Subcutaneous abdominal adipose tissue (tissue), 5 donors: ENCODE data around the gene GABRA5.

Source experiments
- H3K27ac ChIP-seq: one replicate; pipeline ENCODE4 v1.7.0; 2013; ENCODE audit warnings: low read depth, mild to moderate bottlenecking, inconsistent platforms, low read length, moderate library complexity
- H3K27me3 ChIP-seq, 5 donors: one replicate each; pipeline ENCODE4 v1.7.0; 2013; ENCODE audit warnings: low read length in 5 of 5, inconsistent platforms in 1 of 5; ENCODE audit not compliant: control insufficient read depth in 5 of 5, insufficient read depth in 4 of 5
- H3K36me3 ChIP-seq, 5 donors: one replicate each; pipeline ENCODE4 v1.7.0; 2013; ENCODE audit warnings: low read length in 5 of 5; ENCODE audit not compliant: control insufficient read depth in 5 of 5, insufficient read depth in 5 of 5
- H3K4me1 ChIP-seq, 5 donors: one replicate each; pipeline ENCODE4 v1.7.0; 2013; ENCODE audit warnings: low read length in 5 of 5, mild to moderate bottlenecking in 3 of 5, moderate library complexity in 1 of 5; ENCODE audit not compliant: control insufficient read depth in 5 of 5, insufficient read depth in 5 of 5
- H3K4me3 ChIP-seq, 5 donors: one replicate each; pipeline ENCODE4 v1.7.0; 2013; ENCODE audit warnings: low read length in 5 of 5, low read depth in 1 of 5
- H3K9ac ChIP-seq, 5 donors: one replicate each; pipeline ENCODE4 v1.7.0; 2013; ENCODE audit warnings: low read length in 5 of 5, mild to moderate bottlenecking in 4 of 5, moderate library complexity in 3 of 5
- H3K9me3 ChIP-seq, 5 donors: one replicate each; pipeline ENCODE4 v1.7.0; 2013; ENCODE audit warnings: low read length in 5 of 5; ENCODE audit not compliant: control insufficient read depth in 5 of 5
- donor health status: healthy.
- donor health status: healthy.
- donor health status: healthy.
- donor health status: healthy.
- donor health status: healthy.

GABRA5 gene

GRCh38 chr15:26941489-26941888, 74.6 kb downstream of the GABRA5 start:
- H3K27ac ChIP-seq, result no peak overlapping the region
- H3K9me3 ChIP-seq, result peaks cover 0 to 4% (median 0%) of the 10 kb centered on the region in 5 donors
- H3K9ac ChIP-seq, result no peak overlapping the region
- H3K27me3 ChIP-seq, result no peaks in the 10 kb centered on the region
- no peaks in the 10 kb centered on the region for H3K36me3 ChIP-seq
- H3K4me3 ChIP-seq, result no peak overlapping the region
- H3K4me1 ChIP-seq, result no peaks in the 10 kb centered on the region

- no peak overlapping the region for H3K9ac ChIP-seq
- no peak overlapping the region for H3K4me3 ChIP-seq
- peaks cover 0 to 4% (median 0%) of the 10 kb centered on the region in 5 donors for H3K9me3 ChIP-seq
- no peaks in the 10 kb centered on the region for H3K27me3 ChIP-seq
- no peak overlapping the region for H3K27ac ChIP-seq
- H3K36me3 ChIP-seq, result no peaks in the 10 kb centered on the region
- H3K4me1 ChIP-seq, result no peaks in the 10 kb centered on the region
Measured at GRCh38 chr15:26943866-26944265, 77.0 kb downstream of the GABRA5 start.

GRCh38 chr15:26945046-26945445, 78.2 kb downstream of the GABRA5 start:
- no peak overlapping the region for H3K9ac ChIP-seq

GRCh38 chr15:26950001-26950400, 83.1 kb downstream of the GABRA5 start:
- Histone ChIP-seq H3K4me1 (no peaks in the 10 kb centered on the region), H3K27me3 (no peaks in the 10 kb centered on the region), H3K27ac (no peak overlapping the region), H3K4me3 (no peak overlapping the region), H3K36me3 (no peaks in the 10 kb centered on the region), H3K9me3 (peaks cover 3 to 18% (median 10%) of the 10 kb centered on the region in 5 donors), H3K9ac (no peak overlapping the region)

More at GRCh38 chr15:26945046-26945445, 78.2 kb downstream of the GABRA5 start:
- H3K27ac ChIP-seq, result no peak overlapping the region
- peaks cover 0 to 4% (median 0%) of the 10 kb centered on the region in 5 donors for H3K9me3 ChIP-seq
- no peak overlapping the region for H3K4me3 ChIP-seq
- H3K27me3 ChIP-seq, result no peaks in the 10 kb centered on the region
- H3K4me1 ChIP-seq, result no peaks in the 10 kb centered on the region
- H3K36me3 ChIP-seq, result no peaks in the 10 kb centered on the region

- no peaks in the 10 kb centered on the region for H3K27me3 ChIP-seq
- H3K4me3 ChIP-seq, result no peak overlapping the region
- no peak overlapping the region for H3K27ac ChIP-seq
- H3K36me3 ChIP-seq, result no peaks in the 10 kb centered on the region
- H3K4me1 ChIP-seq, result no peaks in the 10 kb centered on the region
- H3K9ac ChIP-seq, result no peak overlapping the region
- H3K9me3 ChIP-seq, result peaks cover 3 to 22% (median 12%) of the 10 kb centered on the region in 5 donors
Measured at GRCh38 chr15:26954403-26954802, 87.5 kb downstream of the GABRA5 start.

GRCh38 chr15:26967719-26968269, 100.9 kb downstream of the GABRA5 start:
- H3K4me3 ChIP-seq, result no peak overlapping the region
- no peaks in the 10 kb centered on the region for H3K36me3 ChIP-seq
- H3K9me3 ChIP-seq, result no peaks in the 10 kb centered on the region
- no peak overlapping the region for H3K27ac ChIP-seq
- H3K27me3 ChIP-seq, result peaks cover 7 to 19% (median 16%) of the 10 kb centered on the region in 5 donors
- peaks cover 0 to 10% (median 3%) of the 10 kb centered on the region in 5 donors for H3K4me1 ChIP-seq
- no peak overlapping the region for H3K9ac ChIP-seq

GRCh38 chr15:26968806-26969205, 101.9 kb downstream of the GABRA5 start:
- no peak overlapping the region for H3K27ac ChIP-seq
- H3K9ac ChIP-seq, result no peak overlapping the region
- no peaks in the 10 kb centered on the region for H3K36me3 ChIP-seq
- H3K4me3 ChIP-seq, result no peak overlapping the region
- H3K4me1 ChIP-seq, result peaks cover 0 to 10% (median 3%) of the 10 kb centered on the region in 5 donors
- peaks cover 7 to 19% (median 16%) of the 10 kb centered on the region in 5 donors for H3K27me3 ChIP-seq
- H3K9me3 ChIP-seq, result no peaks in the 10 kb centered on the region

GRCh38 chr15:26970712-26971210, 103.9 kb downstream of the GABRA5 start, which contains the start of gene GABRG3:
TSS of gene GABRG3 (plus strand) at chr15:26971181.
- Histone ChIP-seq H3K9ac (no peak within 1 kb of the TSS), H3K27ac (no peak within 1 kb of the TSS), H3K4me3 (peak within 1 kb of the TSS in 1 of 5 donors; percentile 26), H3K4me1 (peaks cover 0 to 10% (median 3%) of the 10 kb centered on the region in 5 donors), H3K27me3 (peaks cover 7 to 19% (median 16%) of the 10 kb centered on the region in 5 donors), H3K9me3 (no peaks in the 10 kb centered on the region), H3K36me3 (no peaks in the 10 kb centered on the region)

- no peaks in the 10 kb centered on the region for H3K36me3 ChIP-seq
- peaks cover 7 to 19% (median 16%) of the 10 kb centered on the region in 5 donors for H3K27me3 ChIP-seq
- no peak overlapping the region for H3K9ac ChIP-seq
- no peaks in the 10 kb centered on the region for H3K9me3 ChIP-seq
- peaks cover 0 to 10% (median 3%) of the 10 kb centered on the region in 5 donors for H3K4me1 ChIP-seq
- no peak overlapping the region for H3K27ac ChIP-seq
- no peak overlapping the region for H3K4me3 ChIP-seq
Measured at GRCh38 chr15:26971271-26972018, 104.6 kb downstream of the GABRA5 start.

- Histone ChIP-seq H3K4me1 (peaks cover 0 to 10% (median 3%) of the 10 kb centered on the region in 5 donors), H3K9ac (no peak overlapping the region), H3K4me3 (no peak overlapping the region), H3K9me3 (no peaks in the 10 kb centered on the region), H3K27ac (no peak overlapping the region), H3K27me3 (peaks cover 7 to 19% (median 16%) of the 10 kb centered on the region in 5 donors), H3K36me3 (no peaks in the 10 kb centered on the region)
Measured at GRCh38 chr15:26972636-26973035, 105.8 kb downstream of the GABRA5 start.
